Measurements from ENCODE around the gene UBR2.
A peak's percentile ranks its signal among the peaks of the same experiment; 100 is the strongest.
"Not testable (repeated sequence)": the region's sequence is repeated elsewhere in the genome, so short reads cannot be mapped to it uniquely, and the experiment has no call there.

Gene UBR2

GRCh38 chr6:42618686-42619085 is 54.9 kb downstream of the UBR2 start:
- DNase-seq = no peak

GRCh38 chr6:42619963-42620362 is 56.1 kb downstream of the UBR2 start:
- no peak for DNase-seq

GRCh38 chr6:42624601-42625000 is 60.8 kb downstream of the UBR2 start:
- DNase-seq = no peak

- no peak for DNase-seq
Observed at GRCh38 chr6:42627044-42627443, 63.2 kb downstream of the UBR2 start.

- no peak for DNase-seq
Observed at GRCh38 chr6:42627674-42628073, 63.8 kb downstream of the UBR2 start.

- no peak for DNase-seq
Observed at GRCh38 chr6:42628604-42629003, 64.8 kb downstream of the UBR2 start.

- DNase-seq = no peak
Observed at GRCh38 chr6:42629845-42630244, 66.0 kb downstream of the UBR2 start.

GRCh38 chr6:42637681-42638080 is 73.9 kb downstream of the UBR2 start:
- DNase-seq = no peak

GRCh38 chr6:42642794-42643193 is 79.0 kb downstream of the UBR2 start:
- no peak for DNase-seq

- DNase-seq = no peak
Observed at GRCh38 chr6:42644211-42644610, 80.4 kb downstream of the UBR2 start.

- DNase-seq = no peak
Observed at GRCh38 chr6:42652024-42652746, 88.4 kb downstream of the UBR2 start.

GRCh38 chr6:42653851-42654250 is 90.0 kb downstream of the UBR2 start:
- DNase-seq = no peak

- DNase-seq = no peak
Observed at GRCh38 chr6:42659806-42660205, 96.0 kb downstream of the UBR2 start.

- peak; percentile 32 to 91 for DNase-seq
Observed at GRCh38 chr6:42661540-42662153, 97.8 kb downstream of the UBR2 start.

GRCh38 chr6:42664718-42665117 is 100.9 kb downstream of the UBR2 start:
- no peak for DNase-seq

- not testable (repeated sequence) for DNase-seq
Observed at GRCh38 chr6:42674368-42674767, 110.5 kb downstream of the UBR2 start.

- DNase-seq = no peak
Observed at GRCh38 chr6:42674780-42675179, 111.0 kb downstream of the UBR2 start.

GRCh38 chr6:42679358-42679757 is 115.5 kb downstream of the UBR2 start:
- DNase-seq = no peak

- DNase-seq = no peak
Observed at GRCh38 chr6:42688281-42688680, 124.5 kb downstream of the UBR2 start.

- no peak for DNase-seq
Observed at GRCh38 chr6:42689371-42689770, 125.5 kb downstream of the UBR2 start.

- no peak for DNase-seq
Observed at GRCh38 chr6:42690151-42690702, 126.4 kb downstream of the UBR2 start.

GRCh38 chr6:42690872-42691271 is 127.0 kb downstream of the UBR2 start:
- no peak for DNase-seq

- no peak for DNase-seq
Observed at GRCh38 chr6:42692137-42692911, 128.5 kb downstream of the UBR2 start.
